Activated T-cell treated with anti-CD3 and anti-CD28 coated beads, Interleukin-2, amount 50 U/mL, for 72 hours (primary cell): Measurements from ENCODE around the gene SMAD5. TPM values are rescaled to one million over a fixed set of nuclear protein-coding genes. Genes with fewer than 3 reads are reported as not detected.

Experiments
- ATAC-seq, 2 donors: fragments of 150-1000 bp; cut with Tn5 transposase; replicated peaks in 1 of 2; 2 replicates each; pipeline ENCODE4 v1.10.0; 2021; ENCODE audit warnings: moderate library complexity in 2 of 2, mild to moderate bottlenecking in 1 of 2
- DNase-seq, 2 donors: peaks; one replicate each; pipeline ENCODE4 v3.0.0; 2021 to 2022; ENCODE audit warnings: mixed read lengths in 1 of 2
- H3K27ac Mint-ChIP-seq: one replicate; pipeline ENCODE4 v1.8.0; 2022; ENCODE audit warnings: mild to moderate bottlenecking, moderate library complexity, mixed read lengths
- H3K27me3 Mint-ChIP-seq: one replicate; pipeline ENCODE4 v1.8.0; 2022; ENCODE audit warnings: low read depth, mixed read lengths
- H3K36me3 Mint-ChIP-seq, 2 donors: one replicate each; pipeline ENCODE4 v1.8.0; 2022; ENCODE audit warnings: mixed read lengths in 2 of 2, mild to moderate bottlenecking in 1 of 2; ENCODE audit not compliant: insufficient read depth in 2 of 2
- H3K4me1 Mint-ChIP-seq: one replicate; pipeline ENCODE4 v1.8.0; 2022; ENCODE audit warnings: low read depth, mixed read lengths
- H3K4me3 Mint-ChIP-seq, 2 donors: one replicate each; pipeline ENCODE4 v1.8.0; 2022; ENCODE audit warnings: mild to moderate bottlenecking in 2 of 2, mixed read lengths in 2 of 2, moderate library complexity in 2 of 2
- H3K9me3 Mint-ChIP-seq, 2 donors: one replicate each; pipeline ENCODE4 v1.8.0; 2022; ENCODE audit warnings: mixed read lengths in 2 of 2
- total RNA-seq, 2 donors: library from RNA; stranded (reverse); gene quantifications; one replicate each; pipeline ENCODE4 v1.2.3, GENCODE V29; 2022

SMAD5 gene
- total RNA-seq, 2 donors from 2014 or later, result 7.1 to 13.9 TPM

GRCh38 chr5:136209346-136209910 is 76.8 kb downstream of the SMAD5 start:
- ATAC-seq (no peak), DNase-seq (no peak)
- H3K4me1 Mint-ChIP-seq, result no peaks in the 10 kb centered on the region
- peaks cover 0 to 1% of the 10 kb centered on the region in 2 donors for H3K9me3 Mint-ChIP-seq
- H3K36me3 Mint-ChIP-seq, result no peaks in the 10 kb centered on the region
- H3K27me3 Mint-ChIP-seq, result peaks cover 26% of the 10 kb centered on the region
- no peak overlapping the region for H3K27ac Mint-ChIP-seq
- H3K4me3 Mint-ChIP-seq, result no peak overlapping the region

GRCh38 chr5:136210259-136210658 is 77.6 kb downstream of the SMAD5 start:
- Mint-ChIP-seq H3K27me3 (peaks cover 26% of the 10 kb centered on the region), H3K4me1 (no peaks in the 10 kb centered on the region), H3K9me3 (peaks cover 0 to 1% of the 10 kb centered on the region in 2 donors), H3K4me3 (no peak overlapping the region), H3K27ac (no peak overlapping the region), H3K36me3 (no peaks in the 10 kb centered on the region)
- DNase-seq, result no peak
- ATAC-seq, result no peak

GRCh38 chr5:136211282-136212040 is 78.8 kb downstream of the SMAD5 start:
- no peak for DNase-seq
- Mint-ChIP-seq H3K27ac (no peak overlapping the region), H3K9me3 (no peaks in the 10 kb centered on the region), H3K36me3 (no peaks in the 10 kb centered on the region), H3K4me1 (no peaks in the 10 kb centered on the region), H3K27me3 (peaks cover 26% of the 10 kb centered on the region), H3K4me3 (no peak overlapping the region)
- no peak for ATAC-seq

GRCh38 chr5:136212252-136212721 is 79.6 kb downstream of the SMAD5 start:
- peaks cover 30% of the 10 kb centered on the region for H3K27me3 Mint-ChIP-seq
- H3K9me3 Mint-ChIP-seq, result no peaks in the 10 kb centered on the region
- no peak overlapping the region for H3K27ac Mint-ChIP-seq
- no peaks in the 10 kb centered on the region for H3K4me1 Mint-ChIP-seq
- no peak overlapping the region for H3K4me3 Mint-ChIP-seq
- no peaks in the 10 kb centered on the region for H3K36me3 Mint-ChIP-seq
- DNase-seq (peak; percentile 36 to 48), ATAC-seq (no peak)

- Mint-ChIP-seq H3K36me3 (no peaks in the 10 kb centered on the region), H3K4me3 (no peak overlapping the region), H3K9me3 (no peaks in the 10 kb centered on the region), H3K4me1 (no peaks in the 10 kb centered on the region), H3K27ac (no peak overlapping the region), H3K27me3 (peaks cover 20% of the 10 kb centered on the region)
- ATAC-seq (no peak), DNase-seq (no peak)
Measured at GRCh38 chr5:136213919-136214493, 81.4 kb downstream of the SMAD5 start.

- Mint-ChIP-seq H3K4me3 (no peak overlapping the region), H3K27me3 (peaks cover 17% of the 10 kb centered on the region), H3K27ac (no peak overlapping the region), H3K9me3 (peaks cover 2 to 3% of the 10 kb centered on the region in 2 donors), H3K36me3 (no peaks in the 10 kb centered on the region), H3K4me1 (no peaks in the 10 kb centered on the region)
- DNase-seq (no peak), ATAC-seq (no peak)
Measured at GRCh38 chr5:136215812-136216211, 83.2 kb downstream of the SMAD5 start.

GRCh38 chr5:136216230-136216629 is 83.6 kb downstream of the SMAD5 start:
- H3K27me3 Mint-ChIP-seq, result peaks cover 16% of the 10 kb centered on the region
- no peaks in the 10 kb centered on the region for H3K4me1 Mint-ChIP-seq
- H3K36me3 Mint-ChIP-seq, result peaks cover 1 to 3% of the 10 kb centered on the region in 2 donors
- peaks cover 6 to 7% of the 10 kb centered on the region in 2 donors for H3K9me3 Mint-ChIP-seq
- ATAC-seq (no peak), DNase-seq (no peak)
- H3K27ac Mint-ChIP-seq, result no peak overlapping the region
- H3K4me3 Mint-ChIP-seq, result no peak overlapping the region

GRCh38 chr5:136221340-136221739 is 88.7 kb downstream of the SMAD5 start:
- no peak for ATAC-seq
- peaks cover 3 to 6% of the 10 kb centered on the region in 2 donors for H3K36me3 Mint-ChIP-seq
- H3K27ac Mint-ChIP-seq, result no peak overlapping the region
- peaks cover 16% of the 10 kb centered on the region for H3K27me3 Mint-ChIP-seq
- DNase-seq, result no peak
- H3K4me3 Mint-ChIP-seq, result no peak overlapping the region
- no peaks in the 10 kb centered on the region for H3K4me1 Mint-ChIP-seq
- peaks cover 9 to 10% of the 10 kb centered on the region in 2 donors for H3K9me3 Mint-ChIP-seq

GRCh38 chr5:136222580-136223235 is 90.1 kb downstream of the SMAD5 start:
- Mint-ChIP-seq H3K36me3 (peaks cover 3 to 6% of the 10 kb centered on the region in 2 donors), H3K4me1 (no peaks in the 10 kb centered on the region), H3K4me3 (no peak overlapping the region), H3K27ac (no peak overlapping the region), H3K9me3 (peaks cover 9 to 10% of the 10 kb centered on the region in 2 donors), H3K27me3 (peaks cover 13% of the 10 kb centered on the region)
- peak in 1 of 2 donors; percentile 43 for ATAC-seq
- no peak for DNase-seq

- H3K4me3 Mint-ChIP-seq, result no peak overlapping the region
- no peak overlapping the region for H3K27ac Mint-ChIP-seq
- H3K36me3 Mint-ChIP-seq, result peaks cover 3 to 6% of the 10 kb centered on the region in 2 donors
- H3K9me3 Mint-ChIP-seq, result peaks cover 6 to 7% of the 10 kb centered on the region in 2 donors
- peaks cover 21% of the 10 kb centered on the region for H3K27me3 Mint-ChIP-seq
- no peaks in the 10 kb centered on the region for H3K4me1 Mint-ChIP-seq
- ATAC-seq, result no peak
- DNase-seq, result no peak
Measured at GRCh38 chr5:136225796-136226195, 93.2 kb downstream of the SMAD5 start.

- no peak overlapping the region for H3K4me3 Mint-ChIP-seq
- DNase-seq (no peak), ATAC-seq (no peak)
- H3K27me3 Mint-ChIP-seq, result peaks cover 17% of the 10 kb centered on the region
- no peaks in the 10 kb centered on the region for H3K4me1 Mint-ChIP-seq
- peaks cover under 1% of the 10 kb centered on the region in 2 donors for H3K36me3 Mint-ChIP-seq
- H3K9me3 Mint-ChIP-seq, result peaks cover 1% of the 10 kb centered on the region in 2 donors
- H3K27ac Mint-ChIP-seq, result no peak overlapping the region
Measured at GRCh38 chr5:136226401-136226800, 93.8 kb downstream of the SMAD5 start.

- Mint-ChIP-seq H3K27me3 (peaks cover 14% of the 10 kb centered on the region), H3K36me3 (no peaks in the 10 kb centered on the region), H3K4me1 (no peaks in the 10 kb centered on the region), H3K4me3 (no peak overlapping the region), H3K9me3 (no peaks in the 10 kb centered on the region), H3K27ac (no peak overlapping the region)
- ATAC-seq, result no peak
- no peak for DNase-seq
Measured at GRCh38 chr5:136228136-136228757, 95.6 kb downstream of the SMAD5 start.

GRCh38 chr5:136230176-136230575 is 97.5 kb downstream of the SMAD5 start:
- no peak overlapping the region for H3K27ac Mint-ChIP-seq

More at GRCh38 chr5:136230176-136230575, 97.5 kb downstream of the SMAD5 start:
- Mint-ChIP-seq H3K4me3 (no peak overlapping the region), H3K9me3 (no peaks in the 10 kb centered on the region), H3K27me3 (peaks cover 14% of the 10 kb centered on the region), H3K4me1 (no peaks in the 10 kb centered on the region), H3K36me3 (no peaks in the 10 kb centered on the region)
- ATAC-seq (no peak), DNase-seq (no peak)
